Vagina (tissue), 2 donors: Measurements from ENCODE around the gene SH3RF1. TPM values are rescaled to one million over a fixed set of nuclear protein-coding genes. Genes with fewer than 3 reads are reported as not detected.

Experiments
- DNase-seq, 2 donors: peaks; one replicate each; pipeline ENCODE4 v3.0.0-alpha.2; 2017; ENCODE audit errors: extremely low spot score in 2 of 2
- H3K27ac ChIP-seq: fragments of 200-600 bp; sonication (generic); one replicate; pipeline ENCODE4 v1.5.1; 2019
- H3K27me3 ChIP-seq: fragments of 200-600 bp; sonication (generic); one replicate; pipeline ENCODE4 v1.5.1; 2019
- H3K36me3 ChIP-seq, 2 donors: fragments of 200-600 bp; sonication (generic); one replicate each; pipeline ENCODE4 v1.5.1; 2017 to 2019
- H3K4me1 ChIP-seq: fragments of 200-600 bp; sonication (generic); one replicate; pipeline ENCODE4 v1.5.1; 2019
- H3K4me3 ChIP-seq, 2 donors: fragments of 200-600 bp; sonication (generic); 1 replicate in 1 of 2; 2 replicates in 1 of 2; pipeline ENCODE4 v1.5.1; 2016 to 2019
- H3K9me3 ChIP-seq: fragments of 200-600 bp; sonication (generic); one replicate; pipeline ENCODE4 v1.5.1; 2019
- POLR2A ChIP-seq, 2 donors: fragments of 450-650 bp; IDR thresholded peaks; one replicate each; pipeline ENCODE4 v1.6.1; 2017; ENCODE audit warnings: antibody characterized with exemption in 2 of 2, mild to moderate bottlenecking in 2 of 2, moderate library complexity in 2 of 2
- POLR2AphosphoS5 ChIP-seq, 2 donors: sonication (generic); formaldehyde crosslinking; IDR thresholded peaks; one replicate each; pipeline ENCODE4 v1.9.0; 2017; ENCODE audit warnings: antibody characterized with exemption in 2 of 2, mild to moderate bottlenecking in 2 of 2, low read depth in 1 of 2; ENCODE audit not compliant: insufficient read depth in 1 of 2
- intact Hi-C: fragments of 100-400 bp; cut with DNase I; formaldehyde crosslinking; loops from one replicate; pipeline ENCODE4 v1.15.1; 2023
- total RNA-seq: library from RNA; depleted of rRNA; stranded (reverse); fragments of >200 nt; gene quantifications from one replicate; pipeline ENCODE4 v1.2.3, GENCODE V29; 2016
- TF ChIP-seq, protein P1 (sequence below), 3 experiments: fragments of 450-650 bp in 2 of 3; fragments of 200-600 bp in 1 of 3; sonication (generic) in 1 of 3; IDR thresholded peaks; one replicate each; pipeline ENCODE4 v1.5.1; 2017 to 2019; ENCODE audit warnings: antibody characterized with exemption in 3 of 3, mild to moderate bottlenecking in 2 of 3, moderate library complexity in 2 of 3

The SH3RF1 gene
- total RNA-seq, 1 donor from 2014 or later = 16.0 TPM

DNA sequence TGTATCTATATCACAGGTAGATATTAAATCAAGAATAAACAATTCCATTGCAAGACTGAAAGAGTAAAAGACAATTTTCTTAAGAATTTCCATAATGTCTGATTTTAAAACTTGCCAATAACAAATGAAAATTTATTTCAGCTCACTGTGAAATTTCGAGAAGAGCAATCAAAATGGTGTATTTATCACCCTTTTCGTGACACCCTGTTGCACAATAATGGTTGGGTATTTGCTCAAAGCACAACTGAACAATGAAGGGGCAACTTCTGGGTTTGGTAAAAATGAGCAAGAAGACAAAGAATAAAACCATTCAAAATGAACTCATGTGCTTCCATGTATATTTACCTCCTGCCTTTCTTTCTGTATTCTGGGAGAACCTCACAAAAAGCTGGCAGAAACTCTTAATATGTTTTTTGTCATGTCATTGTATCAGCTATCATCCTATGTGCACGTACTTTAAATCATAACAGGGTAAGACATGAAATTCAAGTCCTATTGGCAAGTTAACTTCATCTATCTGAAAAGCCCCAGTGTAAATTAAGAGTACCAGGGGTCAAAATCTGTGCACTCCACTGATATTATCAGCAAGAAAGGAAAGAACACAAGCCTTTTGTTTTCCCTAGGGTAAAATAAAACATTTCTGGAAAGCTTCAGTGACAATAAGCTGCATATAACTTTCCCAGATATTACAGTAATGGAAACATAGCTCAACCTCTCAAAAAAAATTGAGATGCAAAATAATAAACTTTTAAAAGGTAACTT lies 133.8 kb downstream of the SH3RF1 start:
- Histone ChIP-seq H3K4me1 (peaks cover 8% of the 10 kb centered on the region), H3K27me3 (no peaks in the 10 kb centered on the region), H3K4me3 (no peak overlapping the region), H3K36me3 (peaks cover 0 to 18% of the 10 kb centered on the region in 2 donors), H3K9me3 (no peaks in the 10 kb centered on the region), H3K27ac (no peak overlapping the region)
- no peak for DNase-seq
- intact Hi-C loops = no loop called here
- TF ChIP-seq, protein P1, sequence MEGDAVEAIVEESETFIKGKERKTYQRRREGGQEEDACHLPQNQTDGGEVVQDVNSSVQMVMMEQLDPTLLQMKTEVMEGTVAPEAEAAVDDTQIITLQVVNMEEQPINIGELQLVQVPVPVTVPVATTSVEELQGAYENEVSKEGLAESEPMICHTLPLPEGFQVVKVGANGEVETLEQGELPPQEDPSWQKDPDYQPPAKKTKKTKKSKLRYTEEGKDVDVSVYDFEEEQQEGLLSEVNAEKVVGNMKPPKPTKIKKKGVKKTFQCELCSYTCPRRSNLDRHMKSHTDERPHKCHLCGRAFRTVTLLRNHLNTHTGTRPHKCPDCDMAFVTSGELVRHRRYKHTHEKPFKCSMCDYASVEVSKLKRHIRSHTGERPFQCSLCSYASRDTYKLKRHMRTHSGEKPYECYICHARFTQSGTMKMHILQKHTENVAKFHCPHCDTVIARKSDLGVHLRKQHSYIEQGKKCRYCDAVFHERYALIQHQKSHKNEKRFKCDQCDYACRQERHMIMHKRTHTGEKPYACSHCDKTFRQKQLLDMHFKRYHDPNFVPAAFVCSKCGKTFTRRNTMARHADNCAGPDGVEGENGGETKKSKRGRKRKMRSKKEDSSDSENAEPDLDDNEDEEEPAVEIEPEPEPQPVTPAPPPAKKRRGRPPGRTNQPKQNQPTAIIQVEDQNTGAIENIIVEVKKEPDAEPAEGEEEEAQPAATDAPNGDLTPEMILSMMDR (IDR thresholded peaks at IDR 0.05) = no peak
- no peak for TF ChIP-seq POLR2A (IDR thresholded peaks at IDR 0.05)
- TF ChIP-seq POLR2AphosphoS5 (IDR thresholded peaks at IDR 0.05; ENCODE audit: insufficient read depth in 1 of 2, low read depth in 1 of 2) = no peak

DNA sequence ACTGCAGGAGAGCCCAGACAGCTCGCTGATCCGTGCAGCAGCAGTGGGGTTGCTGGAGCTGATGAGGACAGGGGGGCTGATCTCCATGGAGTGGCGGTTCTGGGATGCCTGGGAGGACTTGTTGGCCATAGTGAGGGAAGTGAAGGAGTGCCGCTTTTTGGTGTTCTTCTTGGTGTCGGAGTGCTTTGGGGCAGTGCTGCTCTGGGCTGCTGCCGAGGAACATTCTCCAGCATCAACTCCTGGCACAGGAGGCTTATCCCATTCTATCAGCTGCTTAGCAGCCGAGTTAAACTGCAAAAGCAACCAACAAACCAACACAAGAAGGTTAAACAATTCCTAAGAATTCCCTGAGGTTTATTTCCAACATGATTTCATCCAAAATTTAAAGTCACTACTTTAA lies 134.4 kb downstream of the SH3RF1 start:
- Histone ChIP-seq H3K9me3 (no peaks in the 10 kb centered on the region), H3K27me3 (no peaks in the 10 kb centered on the region), H3K4me1 (peaks cover 8% of the 10 kb centered on the region), H3K4me3 (no peak overlapping the region), H3K27ac (no peak overlapping the region), H3K36me3 (peaks cover 0 to 19% of the 10 kb centered on the region in 2 donors)
- TF ChIP-seq POLR2AphosphoS5 (IDR thresholded peaks at IDR 0.05; ENCODE audit: insufficient read depth in 1 of 2, low read depth in 1 of 2) (no peak), POLR2A (IDR thresholded peaks at IDR 0.05) (no peak)
- TF ChIP-seq, protein P1 (IDR thresholded peaks at IDR 0.05) = no peak
- intact Hi-C loops = no loop called here
- DNase-seq = no peak

DNA sequence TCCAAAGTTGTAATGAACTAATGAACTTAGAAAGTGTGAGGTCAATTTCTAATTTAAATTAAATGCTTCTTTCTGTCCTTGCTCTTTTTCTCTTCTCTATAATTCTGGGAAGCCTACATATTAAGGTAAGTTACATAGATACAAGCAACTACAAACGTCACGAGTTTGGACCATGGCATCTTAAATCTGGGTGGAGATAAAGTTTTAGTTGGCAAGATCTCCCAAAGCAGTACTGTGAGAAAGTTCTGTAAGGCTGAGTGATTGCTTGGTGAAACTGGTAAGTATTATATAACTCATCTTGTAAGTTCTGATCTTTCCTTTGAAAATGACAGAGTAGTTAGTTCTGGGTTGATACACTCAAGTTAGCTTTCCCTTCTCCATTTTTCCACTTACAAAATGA lies 135.0 kb downstream of the SH3RF1 start:
- Histone ChIP-seq H3K36me3 (peaks cover 0 to 19% of the 10 kb centered on the region in 2 donors), H3K27me3 (no peaks in the 10 kb centered on the region), H3K4me1 (peaks cover 8% of the 10 kb centered on the region), H3K9me3 (no peaks in the 10 kb centered on the region), H3K4me3 (no peak overlapping the region), H3K27ac (no peak overlapping the region)
- TF ChIP-seq POLR2AphosphoS5 (IDR thresholded peaks at IDR 0.05; ENCODE audit: insufficient read depth in 1 of 2, low read depth in 1 of 2) (no peak), POLR2A (IDR thresholded peaks at IDR 0.05) (no peak)
- TF ChIP-seq, protein P1 (IDR thresholded peaks at IDR 0.05) = no peak
- intact Hi-C loops = no loop called here
- DNase-seq = no peak

DNA sequence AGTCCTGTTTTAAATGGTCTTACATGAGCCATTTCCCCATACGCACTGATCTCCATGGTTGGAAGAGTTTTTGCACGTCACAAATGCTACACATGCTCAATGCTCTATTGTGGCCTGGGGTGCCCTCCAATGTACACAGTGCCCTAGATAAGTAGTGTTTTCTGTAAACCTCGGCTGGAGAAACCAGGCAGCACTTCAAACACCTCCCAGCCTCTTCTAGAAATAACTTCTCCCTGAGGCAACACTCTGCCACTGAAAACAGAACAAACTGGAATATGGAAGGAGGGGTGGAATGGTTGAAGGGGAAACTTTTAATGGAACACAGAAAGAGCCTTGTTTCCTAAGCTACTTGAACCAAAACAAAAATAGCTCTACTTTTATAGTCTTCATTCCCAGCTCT lies 136.8 kb downstream of the SH3RF1 start:
- peaks cover 0 to 19% of the 10 kb centered on the region in 2 donors for H3K36me3 ChIP-seq
- H3K4me3 ChIP-seq = no peak overlapping the region
- H3K27me3 ChIP-seq = no peaks in the 10 kb centered on the region
- DNase-seq = no peak
- intact Hi-C loops = no loop called here
- peaks cover 8% of the 10 kb centered on the region for H3K4me1 ChIP-seq
- peak in 1 of 2 donors; percentile 26 for TF ChIP-seq POLR2AphosphoS5 (IDR thresholded peaks at IDR 0.05; ENCODE audit: insufficient read depth in 1 of 2, low read depth in 1 of 2)
- no peak for TF ChIP-seq POLR2A (IDR thresholded peaks at IDR 0.05)
- H3K27ac ChIP-seq = peak overlapping the region; percentile 46
- no peaks in the 10 kb centered on the region for H3K9me3 ChIP-seq

DNA sequence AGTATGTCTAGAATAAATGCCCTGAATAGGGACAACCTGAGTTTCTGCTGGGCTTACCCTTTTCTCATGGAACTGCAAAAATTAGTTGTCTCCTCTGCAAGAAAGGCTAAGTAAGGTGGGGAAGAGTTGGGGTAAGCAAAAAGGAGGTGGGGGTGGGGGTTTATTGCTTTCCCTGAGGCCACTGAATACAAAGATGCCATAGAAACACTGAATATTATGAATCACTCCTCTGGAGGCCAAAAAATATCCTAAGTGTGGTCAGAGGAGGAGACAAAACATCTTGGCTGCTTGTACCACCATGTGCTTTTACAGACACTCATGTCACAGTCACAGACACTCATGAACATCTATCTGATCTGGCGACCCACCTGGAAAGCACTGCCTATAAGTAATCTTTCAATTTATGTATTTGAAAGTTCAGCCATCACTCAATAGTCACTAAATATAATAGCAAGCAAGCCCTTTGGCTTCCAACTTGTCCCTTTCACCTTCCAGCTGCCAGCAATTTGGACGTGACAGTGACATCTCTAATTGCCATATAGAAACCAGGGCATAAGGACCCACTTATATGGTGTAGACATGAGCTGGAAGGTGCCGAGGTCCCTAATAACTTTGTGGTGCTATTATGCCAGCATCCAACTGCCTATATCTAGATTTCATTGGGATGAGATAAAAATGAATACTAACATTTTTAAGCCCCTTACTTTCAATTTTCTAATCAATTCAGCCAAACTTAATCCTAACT lies 138.0 kb downstream of the SH3RF1 start:
- Histone ChIP-seq H3K4me3 (no peak overlapping the region), H3K4me1 (peaks cover 8% of the 10 kb centered on the region), H3K9me3 (no peaks in the 10 kb centered on the region), H3K36me3 (peaks cover 0 to 19% of the 10 kb centered on the region in 2 donors), H3K27me3 (no peaks in the 10 kb centered on the region), H3K27ac (peak overlapping the region; percentile 46)
- no peak for DNase-seq
- intact Hi-C loops = no loop called here
- TF ChIP-seq POLR2A (IDR thresholded peaks at IDR 0.05) = no peak
